GM12864 (cell line): Measurements from ENCODE around the gene CHCHD1.
"Not testable (repeated sequence)": the region's sequence is repeated elsewhere in the genome, so short reads cannot be mapped to it uniquely, and the experiment has no call there.

Experiments used
- DNase-seq: peaks from one replicate; pipeline ENCODE4 v3.0.0-alpha.2; 2011; ENCODE audit warnings: low read depth
- H3K4me3 ChIP-seq: 2 replicates; pipeline ENCODE4 v1.5.1; 2011; ENCODE audit warnings: mild to moderate bottlenecking, low read depth, low read length, control low read depth
- TF ChIP-seq, protein P1 (sequence below): IDR thresholded peaks from 2 replicates; pipeline ENCODE4 v1.5.1; 2011; ENCODE audit warnings: low read depth, mild to moderate bottlenecking, moderate library complexity, low read length, control low read depth, inconsistent platforms; ENCODE audit errors: missing control alignments

CHCHD1 gene

DNA sequence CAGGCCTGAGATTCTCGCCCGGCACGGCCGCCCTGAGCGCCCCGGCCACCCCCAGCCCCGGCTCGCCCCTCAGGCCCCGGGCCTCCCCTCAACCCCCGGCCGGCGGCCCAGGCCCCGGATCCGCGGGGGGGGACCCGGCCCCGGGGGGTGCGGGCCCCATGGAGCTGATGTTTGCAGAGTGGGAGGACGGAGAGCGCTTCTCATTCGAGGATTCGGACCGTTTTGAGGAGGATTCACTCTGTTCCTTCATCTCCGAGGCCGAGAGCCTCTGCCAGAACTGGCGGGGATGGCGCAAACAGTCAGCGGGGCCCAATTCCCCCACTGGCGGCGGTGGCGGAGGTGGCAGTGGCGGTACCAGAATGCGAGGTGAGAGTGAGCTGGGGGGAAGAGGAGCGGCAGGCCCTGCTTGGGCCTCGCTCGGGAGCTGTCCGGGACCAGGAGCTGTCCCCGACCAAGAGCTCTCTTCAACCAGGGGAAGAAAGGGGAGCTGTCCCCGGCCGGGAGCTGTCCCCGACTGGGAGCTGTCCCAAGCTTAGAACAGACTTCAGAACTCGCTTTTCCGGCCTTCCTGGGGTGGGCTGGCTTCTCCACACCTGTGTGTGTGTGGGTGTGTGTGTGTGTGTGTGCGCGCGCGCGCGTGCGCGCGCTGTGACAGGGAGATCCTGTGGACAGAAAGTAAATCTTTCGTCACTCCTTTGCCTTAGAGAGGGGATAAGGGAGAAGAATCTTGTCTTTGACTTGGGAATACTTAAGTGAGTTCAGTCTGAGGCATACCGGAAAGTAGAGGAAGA, 4.1 kb downstream of the CHCHD1 start:
- TF ChIP-seq, protein P1, sequence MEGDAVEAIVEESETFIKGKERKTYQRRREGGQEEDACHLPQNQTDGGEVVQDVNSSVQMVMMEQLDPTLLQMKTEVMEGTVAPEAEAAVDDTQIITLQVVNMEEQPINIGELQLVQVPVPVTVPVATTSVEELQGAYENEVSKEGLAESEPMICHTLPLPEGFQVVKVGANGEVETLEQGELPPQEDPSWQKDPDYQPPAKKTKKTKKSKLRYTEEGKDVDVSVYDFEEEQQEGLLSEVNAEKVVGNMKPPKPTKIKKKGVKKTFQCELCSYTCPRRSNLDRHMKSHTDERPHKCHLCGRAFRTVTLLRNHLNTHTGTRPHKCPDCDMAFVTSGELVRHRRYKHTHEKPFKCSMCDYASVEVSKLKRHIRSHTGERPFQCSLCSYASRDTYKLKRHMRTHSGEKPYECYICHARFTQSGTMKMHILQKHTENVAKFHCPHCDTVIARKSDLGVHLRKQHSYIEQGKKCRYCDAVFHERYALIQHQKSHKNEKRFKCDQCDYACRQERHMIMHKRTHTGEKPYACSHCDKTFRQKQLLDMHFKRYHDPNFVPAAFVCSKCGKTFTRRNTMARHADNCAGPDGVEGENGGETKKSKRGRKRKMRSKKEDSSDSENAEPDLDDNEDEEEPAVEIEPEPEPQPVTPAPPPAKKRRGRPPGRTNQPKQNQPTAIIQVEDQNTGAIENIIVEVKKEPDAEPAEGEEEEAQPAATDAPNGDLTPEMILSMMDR = no peak
- peak overlapping the region; percentile 91 for H3K4me3 ChIP-seq
- DNase-seq = no peak

DNA sequence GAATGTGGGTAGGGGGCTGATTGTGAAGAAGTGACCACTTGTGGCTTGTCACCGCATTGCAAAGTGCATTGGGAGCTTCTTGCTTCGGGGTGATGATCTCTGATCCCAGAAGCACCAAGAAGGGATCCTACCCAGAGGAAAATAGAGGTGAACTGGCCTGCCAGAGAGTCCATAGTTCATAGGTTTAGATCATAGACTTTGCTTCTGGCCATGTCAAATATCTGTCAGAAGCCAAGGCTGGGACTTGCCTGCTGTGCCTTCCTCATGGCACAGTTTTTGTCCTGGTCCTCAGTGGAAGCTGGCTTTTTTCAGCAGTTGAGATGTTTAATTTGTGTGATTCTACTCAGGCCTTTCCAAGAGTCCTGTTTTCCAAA, 4.7 kb downstream of the CHCHD1 start:
- TF ChIP-seq, protein P1 = no peak
- H3K4me3 ChIP-seq = peak overlapping the region; percentile 91
- no peak for DNase-seq

DNA sequence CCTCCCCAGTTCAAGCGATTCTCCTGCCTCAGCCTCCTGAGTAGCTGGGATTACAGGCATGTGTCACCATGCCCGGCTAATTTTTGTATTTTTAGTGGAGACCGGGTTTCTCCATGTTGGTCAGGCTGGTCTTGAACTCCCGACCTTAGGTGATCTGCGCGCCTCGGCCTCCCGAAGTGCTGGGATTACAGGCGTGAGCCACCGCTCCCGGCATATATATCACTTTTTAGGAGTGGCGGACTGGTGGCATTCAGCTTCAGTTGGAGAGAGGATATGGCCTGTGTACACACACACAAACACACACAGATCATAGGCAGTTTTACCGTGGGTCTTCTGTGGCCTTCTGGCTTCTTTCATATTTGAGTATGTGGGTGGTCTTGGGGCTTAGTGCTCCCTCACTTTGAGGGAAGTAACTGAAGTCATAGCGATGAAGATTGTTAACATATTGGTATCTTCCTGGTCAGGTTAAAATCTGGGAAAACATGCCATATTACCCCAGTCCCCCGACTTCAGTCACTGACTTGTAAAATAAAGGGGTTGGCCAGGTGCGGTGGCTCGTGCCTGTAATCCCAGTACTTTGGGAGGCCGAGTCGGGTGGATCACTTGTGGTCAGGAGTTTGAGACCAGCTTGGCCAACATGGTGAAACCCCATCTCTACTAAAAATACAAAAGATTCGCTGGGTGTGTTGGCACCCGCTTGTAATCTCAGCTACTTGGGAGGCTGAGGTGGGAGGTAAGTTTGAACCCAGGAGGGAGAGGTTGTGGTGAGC, 5.4 kb downstream of the CHCHD1 start:
- DNase-seq, H3K4me3 ChIP-seq: not testable (repeated sequence)

DNA sequence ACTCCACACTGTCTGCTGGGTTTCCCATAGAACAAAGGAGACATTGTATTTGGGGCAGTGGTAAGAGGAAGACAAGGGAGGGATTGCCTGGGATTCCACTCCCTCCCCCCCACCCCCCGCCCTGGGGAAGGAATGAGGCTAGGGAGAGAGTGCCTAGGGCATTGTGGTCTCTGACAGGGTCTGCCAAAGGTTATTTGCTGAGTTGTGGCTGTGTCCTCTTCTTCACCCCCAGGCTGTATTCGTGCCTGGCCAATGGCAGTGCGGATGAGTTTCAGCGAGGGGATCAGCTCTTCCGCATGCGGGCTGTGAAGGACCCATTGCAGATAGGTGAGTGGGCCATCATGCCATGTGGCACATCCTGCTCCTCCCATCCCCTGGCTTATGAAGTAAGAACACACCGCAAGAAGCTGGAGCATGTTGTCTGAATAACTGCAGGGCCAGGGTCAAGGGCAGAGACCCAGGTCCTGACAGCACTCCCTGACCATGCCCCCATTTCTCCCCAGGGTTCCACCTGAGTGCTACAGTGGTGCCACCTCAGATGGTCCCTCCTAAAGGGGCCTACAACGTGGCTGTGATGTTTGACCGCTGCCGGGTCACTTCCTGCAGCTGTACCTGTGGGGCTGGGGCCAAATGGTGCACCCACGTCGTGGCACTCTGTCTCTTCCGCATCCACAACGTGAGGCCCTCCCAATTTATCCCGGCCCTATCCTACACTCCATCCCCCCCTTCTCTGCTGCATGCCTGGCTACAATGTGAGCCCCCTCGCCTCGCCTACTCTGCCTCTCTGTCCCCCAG, 7.2 kb downstream of the CHCHD1 start:
- no peak overlapping the region for H3K4me3 ChIP-seq
- no peak for DNase-seq
- TF ChIP-seq, protein P1 = no peak

DNA sequence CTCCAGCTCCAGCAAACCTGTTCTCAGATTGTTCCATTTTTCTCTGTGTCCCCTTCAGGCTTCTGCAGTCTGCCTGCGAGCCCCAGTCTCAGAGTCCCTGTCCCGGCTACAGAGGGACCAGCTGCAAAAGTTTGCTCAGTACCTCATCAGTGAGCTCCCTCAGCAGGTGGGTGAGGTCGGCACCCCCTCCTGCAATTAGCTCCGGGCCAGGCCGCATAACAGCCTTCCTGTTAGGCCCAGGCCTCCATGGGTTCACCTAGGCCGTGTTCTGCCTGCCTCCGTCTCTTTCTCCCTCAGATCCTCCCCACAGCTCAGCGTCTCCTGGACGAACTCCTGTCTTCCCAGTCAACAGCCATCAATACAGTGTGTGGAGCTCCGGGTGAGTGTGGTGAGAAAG, 7.8 kb downstream of the CHCHD1 start:
- DNase-seq = no peak
- TF ChIP-seq, protein P1 = no peak
- no peak overlapping the region for H3K4me3 ChIP-seq

DNA sequence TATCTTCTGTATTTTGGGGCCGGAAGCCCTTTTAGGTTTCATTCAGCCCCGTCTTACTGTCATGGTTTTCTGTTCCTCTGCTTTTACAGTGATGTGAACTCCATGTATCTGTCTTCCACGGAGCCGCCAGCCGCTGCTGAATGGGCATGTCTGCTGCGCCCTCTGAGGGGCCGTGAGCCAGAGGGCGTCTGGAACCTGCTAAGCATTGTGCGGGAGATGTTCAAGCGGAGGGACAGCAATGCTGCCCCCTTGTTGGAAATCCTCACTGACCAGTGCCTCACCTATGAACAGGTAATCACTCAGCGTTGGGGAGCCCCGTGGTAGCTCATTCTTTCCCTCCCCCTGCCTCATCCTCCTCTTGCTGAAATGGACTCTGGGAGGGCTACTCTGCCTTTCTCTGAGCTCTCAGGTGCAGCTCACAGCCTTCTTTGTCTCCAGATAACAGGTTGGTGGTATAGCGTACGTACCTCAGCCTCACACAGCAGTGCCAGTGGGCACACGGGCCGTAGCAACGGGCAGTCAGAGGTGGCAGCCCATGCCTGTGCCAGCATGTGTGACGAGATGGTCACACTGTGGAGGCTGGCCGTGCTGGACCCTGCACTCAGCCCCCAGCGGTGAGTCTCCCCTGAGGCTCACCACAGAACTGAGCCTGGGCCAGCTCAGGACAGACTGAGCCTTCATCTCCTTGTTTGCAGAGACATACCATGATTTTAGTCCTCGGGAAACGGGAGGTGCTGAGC, 9.2 kb downstream of the CHCHD1 start:
- DNase-seq = no peak
- no peak overlapping the region for H3K4me3 ChIP-seq
- TF ChIP-seq, protein P1 = no peak

DNA sequence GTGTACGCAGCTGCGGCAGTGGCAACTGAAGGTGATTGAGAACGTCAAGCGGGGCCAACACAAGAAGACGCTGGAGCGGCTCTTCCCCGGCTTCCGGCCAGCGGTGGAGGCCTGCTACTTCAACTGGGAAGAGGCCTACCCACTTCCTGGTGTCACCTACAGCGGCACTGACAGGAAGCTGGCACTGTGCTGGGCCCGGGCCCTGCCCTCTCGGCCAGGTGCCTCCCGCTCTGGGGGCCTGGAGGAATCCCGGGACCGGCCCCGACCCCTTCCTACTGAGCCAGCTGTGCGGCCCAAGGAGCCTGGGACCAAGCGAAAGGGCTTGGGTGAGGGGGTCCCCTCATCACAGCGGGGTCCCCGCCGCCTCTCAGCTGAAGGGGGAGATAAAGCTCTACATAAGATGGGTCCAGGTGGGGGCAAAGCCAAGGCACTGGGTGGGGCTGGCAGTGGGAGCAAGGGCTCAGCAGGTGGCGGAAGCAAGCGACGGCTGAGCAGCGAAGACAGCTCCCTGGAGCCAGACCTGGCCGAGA, 10.1 kb downstream of the CHCHD1 start:
- no peak overlapping the region for H3K4me3 ChIP-seq
- TF ChIP-seq, protein P1 = no peak
- DNase-seq = no peak
